OCI-LY1 (cell line): ENCODE results near the gene VPS37D.
"Not testable (repeated sequence)": the region's sequence is repeated elsewhere in the genome, so short reads cannot be mapped to it uniquely, and the experiment has no call there.

Source experiments
- H2AFZ ChIP-seq: fragments of 200-600 bp; sonication (generic), shearing (Covaris generic); 2 replicates; pipeline ENCODE4 v1.6.0; 2014; ENCODE audit warnings: antibody characterized with exemption, mild to moderate bottlenecking, low read length
- H3F3A ChIP-seq: fragments of 200-600 bp; sonication (generic), shearing (Covaris generic); 2 replicates; pipeline ENCODE4 v1.6.0; 2014; ENCODE audit warnings: mild to moderate bottlenecking, antibody characterized with exemption, low read length, moderate library complexity; ENCODE audit not compliant: insufficient read depth
- H3K27ac ChIP-seq: fragments of 200-600 bp; sonication (generic); 2 replicates; pipeline ENCODE4 v1.5.1; 2014; ENCODE audit warnings: low read length, mixed run types, mild to moderate bottlenecking, low read depth; ENCODE audit not compliant: poor library complexity, severe bottlenecking
- H3K27me3 ChIP-seq: fragments of 200-600 bp; sonication (generic); 2 replicates; pipeline ENCODE4 v1.6.0; 2014; ENCODE audit warnings: antibody characterized with exemption, mild to moderate bottlenecking, low read length, moderate library complexity; ENCODE audit not compliant: insufficient read depth
- H3K36me3 ChIP-seq: fragments of 200-600 bp; sonication (generic); 2 replicates; pipeline ENCODE4 v1.6.1; 2014; ENCODE audit warnings: mild to moderate bottlenecking, antibody characterized with exemption, low read length, moderate library complexity, mixed read lengths; ENCODE audit not compliant: insufficient read depth
- H3K4me1 ChIP-seq: fragments of 200-600 bp; sonication (generic); 2 replicates; pipeline ENCODE4 v1.5.1; 2014; ENCODE audit warnings: mild to moderate bottlenecking, low read length, moderate library complexity; ENCODE audit not compliant: insufficient read depth, severe bottlenecking
- H3K4me2 ChIP-seq: fragments of 200-600 bp; sonication (generic), shearing (Covaris generic); 2 replicates; pipeline ENCODE4 v1.6.1; 2014; ENCODE audit warnings: low read length
- H3K4me3 ChIP-seq: fragments of 200-600 bp; sonication (generic); 2 replicates; pipeline ENCODE4 v1.5.1; 2014; ENCODE audit warnings: low read length, low read depth, mild to moderate bottlenecking, mixed read lengths; ENCODE audit not compliant: poor library complexity, severe bottlenecking
- H3K79me2 ChIP-seq: fragments of 200-600 bp; shearing (Covaris generic); 2 replicates; pipeline ENCODE4 v1.6.1; 2016; ENCODE audit warnings: mixed run types, low read length, mixed read lengths; ENCODE audit not compliant: insufficient read depth
- H3K9ac ChIP-seq: fragments of 200-600 bp; sonication (generic), shearing (Covaris generic); 2 replicates; pipeline ENCODE4 v1.6.1; 2014; ENCODE audit warnings: mild to moderate bottlenecking, low read length, mixed read lengths
- H3K9me2 ChIP-seq: fragments of 200-600 bp; sonication (generic), shearing (Covaris generic); 2 replicates; pipeline ENCODE4 v1.6.1; 2014; ENCODE audit warnings: low read depth, mild to moderate bottlenecking, low read length, mixed read lengths
- H3K9me3 ChIP-seq: fragments of 200-600 bp; shearing (Covaris generic); 2 replicates; pipeline ENCODE4 v1.6.1; 2014; ENCODE audit warnings: low read length, mixed read lengths
- H4K20me1 ChIP-seq: fragments of 200-600 bp; sonication (generic), shearing (Covaris generic); 2 replicates; pipeline ENCODE4 v1.6.0; 2016; ENCODE audit warnings: mild to moderate bottlenecking, low read length; ENCODE audit not compliant: insufficient read depth
- CTCF ChIP-seq: fragments of 200-600 bp; sonication (generic), shearing (Covaris generic); IDR thresholded peaks from 2 replicates; pipeline ENCODE4 v1.5.1; 2017; ENCODE audit warnings: mild to moderate bottlenecking, antibody characterized with exemption, low read length, moderate library complexity, mixed read lengths
- EZH2 ChIP-seq: fragments of 200-600 bp; sonication (generic), shearing (Covaris generic); IDR thresholded peaks from 2 replicates; pipeline ENCODE4 v1.8.0; 2017; ENCODE audit warnings: borderline replicate concordance, mixed run types, mild to moderate bottlenecking, antibody characterized with exemption, low read length, moderate library complexity, mixed read lengths

Gene VPS37D

GRCh38 chr7:73719806-73720169 lies 52.2 kb downstream of the VPS37D start:
- H3K9me3 ChIP-seq: no peaks in the 10 kb centered on the region
- H3K4me2 ChIP-seq: peak overlapping the region; percentile 69
- no peaks in the 10 kb centered on the region for H3K36me3 ChIP-seq
- H2AFZ ChIP-seq: no peak overlapping the region
- no peak overlapping the region for H3K27ac ChIP-seq
- H3K9me2 ChIP-seq: no peaks in the 10 kb centered on the region
- H3K4me3 ChIP-seq: peak overlapping the region; percentile 52
- H3K9ac ChIP-seq: no peak overlapping the region
- H3K4me1 ChIP-seq: peaks cover 19% of the 10 kb centered on the region
- TF ChIP-seq CTCF (no peak), EZH2 (no peak)
- no peaks in the 10 kb centered on the region for H3F3A ChIP-seq
- H3K27me3 ChIP-seq: 0 out of 2 replicates have a peak, but pooled peaks cover 5% of the 10 kb centered on the region
- H4K20me1 ChIP-seq: no peaks in the 10 kb centered on the region
- no peaks in the 10 kb centered on the region for H3K79me2 ChIP-seq

GRCh38 chr7:73720443-73720842 lies 52.8 kb downstream of the VPS37D start:
- H2AFZ ChIP-seq, H3K9me2 ChIP-seq, H4K20me1 ChIP-seq, H3K79me2 ChIP-seq, H3K4me2 ChIP-seq, H3F3A ChIP-seq, H3K9me3 ChIP-seq, H3K27ac ChIP-seq, H3K4me3 ChIP-seq, H3K9ac ChIP-seq, H3K27me3 ChIP-seq, H3K36me3 ChIP-seq: not testable (repeated sequence)
- H3K4me1 ChIP-seq: peaks cover 19% of the 10 kb centered on the region

- Histone ChIP-seq H3K27ac (no peak overlapping the region), H3K9ac (no peak overlapping the region), H3F3A (no peaks in the 10 kb centered on the region), H3K79me2 (no peaks in the 10 kb centered on the region), H3K27me3 (0 out of 2 replicates have a peak, but pooled peaks cover 5% of the 10 kb centered on the region), H3K4me2 (no peak overlapping the region), H2AFZ (no peak overlapping the region), H3K9me2 (no peaks in the 10 kb centered on the region), H4K20me1 (no peaks in the 10 kb centered on the region), H3K9me3 (no peaks in the 10 kb centered on the region), H3K4me3 (no peak overlapping the region), H3K36me3 (no peaks in the 10 kb centered on the region), H3K4me1 (peaks cover 19% of the 10 kb centered on the region)
- TF ChIP-seq EZH2 (no peak), CTCF (no peak)
Observed at GRCh38 chr7:73721377-73721817, 53.8 kb downstream of the VPS37D start.
